Measurements from ENCODE around the gene TMEM141.
"Not testable (repeated sequence)": the region's sequence is repeated elsewhere in the genome, so short reads cannot be mapped to it uniquely, and the experiment has no call there.

GRCh38 chr9:136755302-136756133, 35.6 kb upstream of the TMEM141 start:
- TF ChIP-seq CTCF (conservative IDR thresholded peaks at IDR 0.05; ENCODE audit: low read length); EZH2phosphoT487 (IDR thresholded peaks at IDR 0.05; ENCODE audit: borderline replicate concordance): not testable (repeated sequence)
